ENCODE results near the gene LRP10.

- TF ChIP-seq POLR2A (IDR thresholded peaks at IDR 0.05; ENCODE audit: low read length) (no peak), GATA1 (IDR thresholded peaks at IDR 0.05; ENCODE audit: low read depth, low read length) (no peak)
Observed at GRCh38 chr14:22925513-22925912, 54.0 kb downstream of the LRP10 start.
